Osteoblast (primary cell): ENCODE data around the gene SDF2. TPM values are rescaled to one million over a fixed set of nuclear protein-coding genes. Genes with fewer than 3 reads are reported as not detected.

ENCODE experiments used
- DNase-seq: peaks from one replicate; pipeline ENCODE4 v3.0.0; 2011; ENCODE audit warnings: low spot score, mixed read lengths; ENCODE audit not compliant: insufficient read length; ENCODE audit errors: missing footprints
- H2AFZ ChIP-seq: 2 replicates; pipeline ENCODE4 v1.6.0; 2011; ENCODE audit warnings: mild to moderate bottlenecking, low read length
- H3K27ac ChIP-seq: 2 replicates; pipeline ENCODE4 v1.5.1; 2011; ENCODE audit warnings: mild to moderate bottlenecking, low read depth, low read length, moderate library complexity
- H3K27me3 ChIP-seq: 2 replicates; pipeline ENCODE4 v1.6.0; 2012; ENCODE audit warnings: mild to moderate bottlenecking, control low read depth, inconsistent platforms, low read length, moderate library complexity; ENCODE audit not compliant: insufficient read depth
- H3K36me3 ChIP-seq: 2 replicates; pipeline ENCODE4 v1.5.1; 2011; ENCODE audit warnings: mild to moderate bottlenecking, low read length, control low read depth, moderate library complexity; ENCODE audit not compliant: insufficient read depth
- H3K4me1 ChIP-seq: 2 replicates; pipeline ENCODE4 v1.5.1; 2011; ENCODE audit warnings: mild to moderate bottlenecking, low read length, control low read depth, moderate library complexity; ENCODE audit not compliant: insufficient read depth
- H3K4me2 ChIP-seq: 2 replicates; pipeline ENCODE4 v1.6.0; 2011; ENCODE audit warnings: mild to moderate bottlenecking, low read length; ENCODE audit not compliant: insufficient read depth
- H3K4me3 ChIP-seq: fragments of 200-600 bp; sonication (generic); 3 replicates; pipeline ENCODE4 v1.5.1; 2012; ENCODE audit warnings: mild to moderate bottlenecking, low read length, inconsistent platforms; ENCODE audit not compliant: insufficient read depth
- H3K79me2 ChIP-seq: 2 replicates; pipeline ENCODE4 v1.6.0; 2012; ENCODE audit warnings: mild to moderate bottlenecking, low read length, control low read depth, inconsistent platforms; ENCODE audit not compliant: insufficient read depth
- H3K9me3 ChIP-seq: 2 replicates; pipeline ENCODE4 v1.5.1; 2011; ENCODE audit warnings: low read depth, low read length, control low read depth
- H4K20me1 ChIP-seq: 2 replicates; pipeline ENCODE4 v1.6.0; 2012; ENCODE audit warnings: mild to moderate bottlenecking, low read length, control low read depth; ENCODE audit not compliant: insufficient read depth
- CTCF ChIP-seq: IDR thresholded peaks from 2 replicates; pipeline ENCODE4 v1.5.1; 2011; ENCODE audit warnings: mild to moderate bottlenecking, low read depth, low read length, moderate library complexity; ENCODE audit errors: extremely low read depth
- total RNA-seq: library from RNA; depleted of rRNA; stranded (reverse); fragments of >200 nt; gene quantifications from 2 replicates; pipeline ENCODE4 v1.2.3, GENCODE V29; 2012

SDF2 gene
- total RNA-seq, 1 donor = 40.9 TPM

- H3K79me2 ChIP-seq = peaks cover 32% of the 10 kb centered on the region
- no peaks in the 10 kb centered on the region for H3K9me3 ChIP-seq
- no peaks in the 10 kb centered on the region for H3K4me1 ChIP-seq
- no peak overlapping the region for H3K4me2 ChIP-seq
- no peak for DNase-seq
- H4K20me1 ChIP-seq = peaks cover 18% of the 10 kb centered on the region
- TF ChIP-seq CTCF = no peak
- H3K4me3 ChIP-seq = no peak overlapping the region
- no peak overlapping the region for H3K27ac ChIP-seq
- H3K36me3 ChIP-seq = peaks cover 83% of the 10 kb centered on the region
- H2AFZ ChIP-seq = no peak overlapping the region
- no peaks in the 10 kb centered on the region for H3K27me3 ChIP-seq
These were observed 27.4 kb downstream of the SDF2 start for GRCh38 chr17:28634206-28634865.

GRCh38 chr17:28626818-28627217 is 34.9 kb downstream of the SDF2 start:
- no peak overlapping the region for H3K4me2 ChIP-seq
- no peak for DNase-seq

GRCh38 chr17:28624148-28624547 is 37.6 kb downstream of the SDF2 start:
- Histone ChIP-seq H2AFZ (no peak overlapping the region), H3K4me2 (no peak overlapping the region), H3K4me1 (no peaks in the 10 kb centered on the region), H3K9me3 (no peaks in the 10 kb centered on the region), H3K79me2 (no peaks in the 10 kb centered on the region), H3K4me3 (no peak overlapping the region), H3K36me3 (peaks cover 82% of the 10 kb centered on the region), H3K27me3 (no peaks in the 10 kb centered on the region), H4K20me1 (peaks cover 4% of the 10 kb centered on the region), H3K27ac (no peak overlapping the region)
- TF ChIP-seq CTCF = no peak
- no peak for DNase-seq

More at GRCh38 chr17:28626818-28627217, 34.9 kb downstream of the SDF2 start:
- Histone ChIP-seq H3K27ac (no peak overlapping the region), H3K79me2 (no peaks in the 10 kb centered on the region), H3K4me1 (no peaks in the 10 kb centered on the region), H3K36me3 (peaks cover 69% of the 10 kb centered on the region), H3K4me3 (no peak overlapping the region), H2AFZ (no peak overlapping the region), H4K20me1 (peaks cover 4% of the 10 kb centered on the region), H3K27me3 (no peaks in the 10 kb centered on the region), H3K9me3 (no peaks in the 10 kb centered on the region)
- TF ChIP-seq CTCF = no peak

- Histone ChIP-seq H3K9me3 (no peaks in the 10 kb centered on the region), H4K20me1 (peaks cover 4% of the 10 kb centered on the region), H3K27me3 (no peaks in the 10 kb centered on the region), H2AFZ (no peak overlapping the region), H3K36me3 (peaks cover 85% of the 10 kb centered on the region), H3K4me3 (no peak overlapping the region), H3K4me2 (no peak overlapping the region), H3K4me1 (no peaks in the 10 kb centered on the region), H3K79me2 (no peaks in the 10 kb centered on the region), H3K27ac (no peak overlapping the region)
- DNase-seq = no peak
- no peak for TF ChIP-seq CTCF
These were observed 38.0 kb downstream of the SDF2 start for GRCh38 chr17:28623696-28624095.
